ENCODE data around the gene ARFGEF2. TPM values are rescaled to one million over a fixed set of nuclear protein-coding genes. Genes with fewer than 3 reads are reported as not detected.
"Not testable (repeated sequence)": the region's sequence is repeated elsewhere in the genome, so short reads cannot be mapped to it uniquely, and the experiment has no call there.

The ARFGEF2 gene
- total RNA-seq, 1 donor: 18.9 TPM

GRCh38 chr20:49046087-49046900 lies 124.8 kb downstream of the ARFGEF2 start, which contains the start of gene CSE1L:
CSE1L (plus strand) TSS chr20:49046312; CDS start chr20:49058464, 12,152 bp downstream.
- DNase-seq (ENCODE audit: low read depth in 2 of 3, low spot score in 2 of 3): peak; percentile 91 to 98 (median 96)

GRCh38 chr20:49052334-49052733 lies 130.8 kb downstream of the ARFGEF2 start:
- no peak for DNase-seq (ENCODE audit: low read depth in 2 of 3, low spot score in 2 of 3)

GRCh38 chr20:49054056-49054643 lies 132.6 kb downstream of the ARFGEF2 start:
- DNase-seq (ENCODE audit: low read depth in 2 of 3, low spot score in 2 of 3): peak in 1 of 3 donors; percentile 38

- no peak for DNase-seq (ENCODE audit: low read depth in 2 of 3, low spot score in 2 of 3)
Observed at GRCh38 chr20:49063279-49063678, 141.8 kb downstream of the ARFGEF2 start.

- no peak for DNase-seq (ENCODE audit: low read depth in 2 of 3, low spot score in 2 of 3)
Observed at GRCh38 chr20:49074521-49074920, 153.0 kb downstream of the ARFGEF2 start.

- no peak for DNase-seq (ENCODE audit: low read depth in 2 of 3, low spot score in 2 of 3)
Observed at GRCh38 chr20:49078310-49078709, 156.8 kb downstream of the ARFGEF2 start.

- DNase-seq (ENCODE audit: low read depth in 2 of 3, low spot score in 2 of 3): not testable (repeated sequence)
Observed at GRCh38 chr20:49082295-49082694, 160.8 kb downstream of the ARFGEF2 start.

Small RNAs within 50 kb of the gene (small RNA-seq; reads per million reads assigned to genes)
- not detected for gene SNAP23P1

Other genes starting within 250 kb of the ARFGEF2 start
- gene PREX1, start 93.7 kb upstream of the ARFGEF2 start, total RNA-seq: 92.6 TPM
- 18.6 TPM for gene CSE1L, start 124.6 kb downstream of the ARFGEF2 start, total RNA-seq

Data from hematopoietic multipotent progenitor cell (in vitro differentiated cells).